GM23248 (cell line): Measurements from ENCODE around the gene TAS2R42. TPM values are rescaled to one million over a fixed set of nuclear protein-coding genes. Genes with fewer than 3 reads are reported as not detected.

Experiments used
- DNase-seq: peaks from one replicate; pipeline ENCODE4 v3.0.0-alpha.2; 2015
- H2AFZ ChIP-seq: fragments of 200-600 bp; sonication (generic); 2 replicates; pipeline ENCODE4 v1.6.1; 2016; ENCODE audit warnings: antibody characterized with exemption
- H3F3A ChIP-seq: fragments of 200-600 bp; sonication (generic); 2 replicates; pipeline ENCODE4 v1.6.1; 2016; ENCODE audit warnings: mild to moderate bottlenecking, antibody characterized with exemption, mixed run types; ENCODE audit not compliant: insufficient read depth
- H3K27ac ChIP-seq: fragments of 200-600 bp; sonication (generic); 2 replicates; pipeline ENCODE4 v1.5.1; 2016; ENCODE audit warnings: mild to moderate bottlenecking
- H3K27me3 ChIP-seq: fragments of 200-600 bp; sonication (generic); replicated peaks from 2 replicates; pipeline ENCODE4 v1.6.1; 2016; ENCODE audit warnings: mild to moderate bottlenecking; ENCODE audit not compliant: insufficient read depth
- H3K36me3 ChIP-seq: fragments of 200-600 bp; sonication (generic); 2 replicates; pipeline ENCODE4 v1.6.1; 2016; ENCODE audit warnings: low read depth, mild to moderate bottlenecking
- H3K4me1 ChIP-seq: fragments of 200-600 bp; sonication (generic); 2 replicates; pipeline ENCODE4 v1.6.1; 2016; ENCODE audit warnings: mild to moderate bottlenecking; ENCODE audit not compliant: insufficient read depth
- H3K4me2 ChIP-seq: fragments of 200-600 bp; sonication (generic); one replicate; pipeline ENCODE4 v1.6.1; 2016; ENCODE audit warnings: mild to moderate bottlenecking; ENCODE audit not compliant: unreplicated experiment
- H3K4me3 ChIP-seq: fragments of 200-600 bp; sonication (generic); 2 replicates; pipeline ENCODE4 v1.5.1; 2016; ENCODE audit warnings: mild to moderate bottlenecking
- H3K79me2 ChIP-seq: fragments of 200-600 bp; sonication (generic); 2 replicates; pipeline ENCODE4 v1.6.1; 2016; ENCODE audit warnings: mild to moderate bottlenecking; ENCODE audit not compliant: insufficient read depth
- H3K9ac ChIP-seq: fragments of 200-600 bp; sonication (generic); 2 replicates; pipeline ENCODE4 v1.6.1; 2016; ENCODE audit warnings: mild to moderate bottlenecking
- H3K9me2 ChIP-seq: fragments of 200-600 bp; sonication (generic); 2 replicates; pipeline ENCODE4 v1.6.1; 2016; ENCODE audit warnings: mixed run types, mild to moderate bottlenecking, moderate library complexity; ENCODE audit not compliant: insufficient read depth
- H3K9me3 ChIP-seq: fragments of 200-600 bp; sonication (generic); one replicate; pipeline ENCODE4 v1.6.1; 2017; ENCODE audit warnings: low read depth
- H4K20me1 ChIP-seq: fragments of 200-600 bp; sonication (generic); 2 replicates; pipeline ENCODE4 v1.6.0; 2016; ENCODE audit not compliant: insufficient read depth
- EZH2 ChIP-seq: fragments of 200-600 bp; sonication (generic); IDR thresholded peaks from 2 replicates; pipeline ENCODE4 v1.6.1; 2018; ENCODE audit warnings: antibody characterized with exemption, mild to moderate bottlenecking; ENCODE audit not compliant: insufficient read depth, poor library complexity, severe bottlenecking
- EZH2phosphoT487 ChIP-seq: fragments of 200-600 bp; sonication (generic); IDR thresholded peaks from 2 replicates; pipeline ENCODE4 v1.6.1; 2018; ENCODE audit warnings: antibody characterized with exemption, moderate library complexity, mild to moderate bottlenecking, low read depth; ENCODE audit not compliant: insufficient read depth
- WGBS, 2 experiments: methylation state at CpG; one replicate each; pipeline ENCODE4 v1.1.6; 2015 to 2017; ENCODE audit warnings: low lambda C conversion rate in 2 of 2, low coverage in 1 of 2; ENCODE audit errors: missing lambda C conversion rate in 2 of 2; 5-methylcytosine and 5-hydroxymethylcytosine counted together
- in situ Hi-C: fragments of 300-500 bp; cut with MboI; formaldehyde crosslinking; loops from 2 replicates; pipeline ENCODE4 v1.15.0; 2020
- polyA plus RNA-seq: library from polyadenylated mRNA; unstranded; fragments of >200 nt; fragmentation: Nextera tagmentation; extraction: Ambion mirVana; gene quantifications from 2 replicates; pipeline ENCODE4 v1.2.1, GENCODE V29; 2016
- total RNA-seq: library from RNA; depleted of rRNA; stranded (reverse); fragments of >200 nt; shearing (Covaris generic); gene quantifications from 2 replicates; pipeline ENCODE4 v1.2.3, GENCODE V29; 2014

The TAS2R42 gene
- total and polyA plus RNA-seq, 2 experiments from 2014 or later = not detected

DNA sequence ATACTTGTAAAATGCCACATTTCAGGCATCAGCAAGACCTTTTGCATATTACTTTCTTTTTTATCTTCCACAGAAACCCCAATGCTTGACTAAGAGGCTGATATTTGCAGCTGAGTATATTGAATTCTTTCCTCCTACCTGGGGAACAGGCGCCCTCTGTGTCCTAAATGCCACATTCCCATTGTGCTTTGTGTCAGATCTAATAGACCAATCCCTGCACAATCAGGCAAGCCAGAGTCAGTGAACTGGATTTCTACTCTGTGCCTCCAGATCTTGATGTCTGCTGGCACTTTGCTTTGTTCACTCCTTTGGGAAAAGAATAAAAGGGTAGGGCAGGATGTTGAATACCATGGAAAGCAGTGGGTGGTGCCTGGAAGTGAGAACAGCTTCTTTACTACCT, 22.4 kb upstream of the TAS2R42 start:
- in situ Hi-C loops = loop anchor here (10.0 to 25.0 kb wide), 2 partner anchors 276 to 947 kb away; no protein-coding TSS in a partner anchor

DNA sequence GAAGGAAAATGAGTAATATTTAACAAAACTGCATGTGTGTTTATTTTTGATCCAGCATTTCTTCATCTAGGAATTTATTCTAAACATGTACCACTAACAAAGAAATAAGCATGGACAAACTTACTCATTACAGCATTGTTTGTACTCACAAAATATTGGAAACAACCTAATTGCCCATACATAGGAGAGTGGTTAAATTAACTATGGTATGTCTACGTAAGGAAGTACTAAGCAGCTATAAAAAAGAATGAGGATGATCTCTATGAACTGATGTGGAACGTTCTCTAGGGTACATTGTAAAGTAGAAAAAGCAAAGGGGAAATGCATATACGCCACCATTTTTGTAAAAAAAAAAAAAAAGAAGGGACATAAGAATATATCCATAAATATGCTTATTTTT, 17.4 kb upstream of the TAS2R42 start:
- H3K4me3 ChIP-seq = no peak overlapping the region
- H3K79me2 ChIP-seq = no peaks in the 10 kb centered on the region
- no peak for TF ChIP-seq EZH2
- no peak for TF ChIP-seq EZH2phosphoT487
- no peaks in the 10 kb centered on the region for H3K9me2 ChIP-seq
- no peak for DNase-seq
- H3K9ac ChIP-seq = no peak overlapping the region
- no peaks in the 10 kb centered on the region for H3K27me3 ChIP-seq
- in situ Hi-C loops = loop anchor here (10.0 to 25.0 kb wide), 2 partner anchors 281 to 942 kb away; no protein-coding TSS in a partner anchor
- H3K4me2 ChIP-seq = no peak overlapping the region
- no peaks in the 10 kb centered on the region for H3K36me3 ChIP-seq
- 56 to 61% methylated on average over 3 of the region's 3 CpGs for WGBS, 2 experiments
- no peak overlapping the region for H2AFZ ChIP-seq
- H3K27ac ChIP-seq = no peak overlapping the region
- H3K4me1 ChIP-seq = no peaks in the 10 kb centered on the region; the same call in 1 of the 2 replicates
- no peaks in the 10 kb centered on the region for H3F3A ChIP-seq
- no peaks in the 10 kb centered on the region for H4K20me1 ChIP-seq
- H3K9me3 ChIP-seq = no peaks in the 10 kb centered on the region

More for the DNA sequence above, 22.4 kb upstream of the TAS2R42 start:
- Histone ChIP-seq H3K9me3 (no peaks in the 10 kb centered on the region), H3K79me2 (no peaks in the 10 kb centered on the region), H3K36me3 (0 out of 2 replicates have a peak, but pooled peaks cover under 1% of the 10 kb centered on the region), H4K20me1 (no peaks in the 10 kb centered on the region), H3K9me2 (no peaks in the 10 kb centered on the region), H3K4me3 (no peak overlapping the region), H2AFZ (no peak overlapping the region), H3F3A (no peaks in the 10 kb centered on the region), H3K27ac (no peak overlapping the region), H3K4me1 (no peaks in the 10 kb centered on the region), H3K27me3 (no peaks in the 10 kb centered on the region), H3K9ac (no peak overlapping the region), H3K4me2 (no peak overlapping the region)
- no peak for DNase-seq
- WGBS, 2 experiments = 61 to 83% methylated on average over 1 of the region's 1 CpG
- TF ChIP-seq EZH2phosphoT487 = no peak

DNA sequence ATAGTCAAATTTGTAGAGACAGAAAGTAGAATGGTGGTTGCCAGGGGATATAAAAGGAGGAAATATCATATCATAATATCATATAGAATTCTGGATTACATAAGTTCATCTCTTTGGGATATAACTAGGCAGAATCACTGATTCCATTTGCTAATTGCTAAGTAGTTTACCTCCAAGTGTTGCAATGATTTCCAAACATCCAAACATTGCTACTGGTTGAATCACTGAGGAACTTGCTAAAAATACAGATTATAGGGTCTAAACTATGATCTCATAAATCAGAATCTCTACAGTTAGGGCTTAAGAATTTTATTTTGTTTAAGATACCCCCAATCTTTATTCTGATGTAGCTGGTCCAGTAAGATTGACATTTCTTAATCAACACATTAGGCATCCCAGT, 16.1 kb upstream of the TAS2R42 start:
- Histone ChIP-seq H3K4me2 (no peak overlapping the region), H4K20me1 (no peaks in the 10 kb centered on the region), H3K4me1 (no peaks in the 10 kb centered on the region; the same call in 1 of the 2 replicates), H3K9me2 (no peaks in the 10 kb centered on the region), H3K4me3 (no peak overlapping the region), H3F3A (no peaks in the 10 kb centered on the region), H3K9ac (no peak overlapping the region), H2AFZ (no peak overlapping the region), H3K9me3 (no peaks in the 10 kb centered on the region), H3K27ac (no peak overlapping the region), H3K36me3 (no peaks in the 10 kb centered on the region), H3K79me2 (no peaks in the 10 kb centered on the region), H3K27me3 (no peaks in the 10 kb centered on the region)
- in situ Hi-C loops = loop anchor here (10.0 to 25.0 kb wide), 2 partner anchors 282 to 941 kb away; no protein-coding TSS in a partner anchor
- peak; percentile 52 for DNase-seq
- TF ChIP-seq EZH2phosphoT487 = no peak
- TF ChIP-seq EZH2 = no peak

DNA sequence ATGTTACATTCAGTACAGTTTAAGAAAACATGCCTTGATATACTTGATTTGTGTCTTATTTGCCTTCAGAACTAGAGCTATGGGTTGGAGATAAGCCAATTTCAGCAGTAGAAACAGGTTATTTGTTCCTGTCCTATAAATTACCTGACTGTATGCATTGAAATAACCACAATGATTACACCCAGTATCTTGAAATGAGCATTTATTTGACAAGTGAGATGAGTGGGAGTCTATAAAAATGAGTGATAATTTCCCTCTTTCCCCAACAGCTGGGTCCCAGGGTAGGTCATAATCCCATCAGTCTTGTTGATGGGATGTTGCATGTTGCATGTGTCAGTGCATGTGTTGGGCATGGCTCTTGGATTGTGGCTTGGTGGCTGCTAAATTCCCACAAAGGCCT, 3.7 kb downstream of the TAS2R42 start:
- no peaks in the 10 kb centered on the region for H3K36me3 ChIP-seq
- no peaks in the 10 kb centered on the region for H3K79me2 ChIP-seq
- no peaks in the 10 kb centered on the region for H3K9me2 ChIP-seq
- no peaks in the 10 kb centered on the region for H3K9me3 ChIP-seq
- in situ Hi-C loops = no loop called here
- H2AFZ ChIP-seq = no peak overlapping the region
- H3K4me2 ChIP-seq = no peak overlapping the region
- no peak overlapping the region for H3K4me3 ChIP-seq
- no peak for DNase-seq
- no peaks in the 10 kb centered on the region for H3K27me3 ChIP-seq
- no peaks in the 10 kb centered on the region for H4K20me1 ChIP-seq
- TF ChIP-seq EZH2phosphoT487 = no peak
- TF ChIP-seq EZH2 = no peak
- H3F3A ChIP-seq = no peaks in the 10 kb centered on the region
- H3K27ac ChIP-seq = no peak overlapping the region
- H3K9ac ChIP-seq = no peak overlapping the region
- no peaks in the 10 kb centered on the region for H3K4me1 ChIP-seq

DNA sequence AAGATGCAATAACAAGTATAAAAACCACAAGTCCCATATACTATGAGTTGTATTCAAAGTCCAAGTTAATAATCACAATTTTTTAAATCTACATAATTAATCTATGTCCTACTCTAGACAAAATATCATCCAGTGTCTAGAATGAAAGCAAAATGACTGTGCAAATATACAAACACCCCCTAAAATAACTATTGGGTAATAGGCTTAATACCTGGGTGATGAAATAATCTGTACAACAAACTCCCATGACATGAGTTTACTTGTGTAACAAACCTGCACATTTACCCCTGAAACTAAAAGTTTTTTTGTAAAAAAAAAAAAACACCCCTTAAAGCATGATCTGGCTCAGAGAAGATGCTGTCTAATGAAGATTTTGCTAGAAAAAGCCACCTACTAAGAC, 4.2 kb downstream of the TAS2R42 start:
- H3K9ac ChIP-seq = no peak overlapping the region
- no peaks in the 10 kb centered on the region for H3K9me3 ChIP-seq
- no peaks in the 10 kb centered on the region for H3F3A ChIP-seq
- no peaks in the 10 kb centered on the region for H3K9me2 ChIP-seq
- in situ Hi-C loops = no loop called here
- no peaks in the 10 kb centered on the region for H3K36me3 ChIP-seq
- H4K20me1 ChIP-seq = no peaks in the 10 kb centered on the region
- H3K4me2 ChIP-seq = no peak overlapping the region
- H2AFZ ChIP-seq = no peak overlapping the region
- no peak overlapping the region for H3K4me3 ChIP-seq
- H3K27ac ChIP-seq = no peak overlapping the region
- H3K27me3 ChIP-seq = no peaks in the 10 kb centered on the region
- H3K79me2 ChIP-seq = no peaks in the 10 kb centered on the region
- no peak for DNase-seq
- H3K4me1 ChIP-seq = no peaks in the 10 kb centered on the region
- TF ChIP-seq EZH2 (no peak), EZH2phosphoT487 (no peak)
